GM19238 (cell line): Measurements from ENCODE around the gene PSMD1.
"Not testable (repeated sequence)": the region's sequence is repeated elsewhere in the genome, so short reads cannot be mapped to it uniquely, and the experiment has no call there.

ENCODE experiments used
- DNase-seq: peaks from one replicate; pipeline ENCODE4 v3.0.0; 2011; ENCODE audit warnings: low spot score; ENCODE audit not compliant: insufficient read length

PSMD1 gene

DNA sequence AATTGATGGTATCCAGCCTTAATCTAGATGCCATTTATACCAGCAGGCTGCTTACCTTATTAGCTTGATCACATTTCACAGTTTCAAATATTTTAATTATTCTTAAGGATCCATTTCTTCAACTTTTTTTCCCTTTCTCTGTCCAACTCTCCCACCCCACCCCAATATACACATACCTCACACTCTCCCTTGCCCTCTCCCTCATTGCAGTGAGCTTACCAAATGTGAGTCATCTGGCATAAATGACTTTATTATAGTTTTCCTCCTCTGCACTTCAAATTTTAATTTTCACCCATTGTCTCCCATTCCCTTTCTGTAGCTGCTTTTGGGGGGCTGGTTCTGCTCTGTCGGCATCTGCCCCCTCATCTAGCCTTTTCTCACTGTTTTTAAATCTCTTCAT lies 55.3 kb downstream of the PSMD1 start:
- DNase-seq, result no peak

- DNase-seq, result no peak
Measured at GRCh38 chr2:231113489-231113888, 56.8 kb downstream of the PSMD1 start.

GRCh38 chr2:231115651-231116050 lies 59.0 kb downstream of the PSMD1 start:
- no peak for DNase-seq

GRCh38 chr2:231117148-231117547 lies 60.5 kb downstream of the PSMD1 start:
- DNase-seq, result no peak

GRCh38 chr2:231117922-231118613 lies 61.4 kb downstream of the PSMD1 start:
- DNase-seq, result no peak

DNA sequence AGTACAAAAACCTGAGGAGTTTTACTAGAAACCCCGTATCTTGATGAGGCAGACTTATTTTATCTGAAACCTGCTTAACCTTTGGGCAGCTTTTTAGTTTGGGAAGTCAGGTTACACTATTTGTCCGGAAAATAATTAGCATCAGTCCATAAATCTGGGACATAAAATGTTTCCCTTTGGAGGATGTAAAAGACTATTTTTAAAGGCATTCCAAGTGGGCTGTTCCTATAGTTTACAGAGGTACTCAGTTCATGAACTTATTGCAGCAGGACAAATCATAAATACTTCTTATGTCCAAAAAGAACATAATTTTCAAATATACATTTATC lies 61.9 kb downstream of the PSMD1 start:
- no peak for DNase-seq

DNA sequence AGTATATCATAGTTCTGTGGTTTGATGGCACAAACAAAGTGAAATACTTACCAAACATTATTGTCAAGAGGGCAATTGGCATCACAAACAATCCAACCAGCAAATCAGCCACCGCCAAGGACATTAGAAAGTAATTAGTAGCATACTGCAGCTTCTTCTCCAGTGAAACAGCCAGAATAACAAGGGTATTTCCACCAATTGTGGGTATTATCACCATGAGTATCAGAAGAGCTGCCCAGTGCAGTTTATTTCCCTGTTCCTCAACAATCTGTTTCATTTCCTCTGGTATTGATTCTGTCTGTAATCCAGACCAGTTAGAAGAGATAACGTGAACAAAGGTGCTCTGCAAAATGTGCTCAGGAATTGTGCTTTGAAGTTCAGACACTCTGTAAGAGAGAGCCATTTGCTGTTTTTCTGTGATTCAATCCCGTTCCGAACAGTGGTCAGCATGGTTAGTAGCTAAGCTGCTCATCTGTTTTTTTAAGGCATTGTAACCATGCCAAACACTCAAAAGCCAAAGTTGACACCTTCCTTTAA lies 66.8 kb downstream of the PSMD1 start:
- no peak for DNase-seq

GRCh38 chr2:231124838-231125568 lies 68.3 kb downstream of the PSMD1 start, which contains the start of gene HTR2B:
Gene HTR2B (minus strand): TSS chr2:231125042. CDS start chr2:231123764, 1,278 bp downstream.
- no peak for DNase-seq

- no peak for DNase-seq
Measured at GRCh38 chr2:231126123-231126522, 69.5 kb downstream of the PSMD1 start.

- DNase-seq, result no peak
Measured at GRCh38 chr2:231127480-231127879, 70.8 kb downstream of the PSMD1 start.

- no peak for DNase-seq
Measured at GRCh38 chr2:231127936-231128335, 71.3 kb downstream of the PSMD1 start.

DNA sequence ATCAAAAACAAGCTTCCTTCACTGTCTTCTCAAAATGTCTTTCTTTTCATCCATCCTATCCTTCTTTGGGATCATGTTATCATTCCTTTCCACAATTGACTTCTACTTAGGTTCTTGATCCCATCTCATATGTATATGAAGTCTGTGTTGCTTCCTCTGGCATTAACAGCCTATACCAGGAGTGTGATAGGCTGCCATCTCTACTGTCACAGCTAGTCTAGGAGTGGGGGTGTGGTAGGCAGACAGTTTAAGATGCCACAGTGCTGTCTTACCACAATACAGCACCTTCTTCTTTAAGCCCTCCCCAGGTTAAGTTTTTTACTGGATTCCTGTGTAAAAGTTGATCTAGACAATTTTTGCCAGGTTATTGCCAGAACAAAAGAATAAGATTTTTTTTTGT lies 71.9 kb downstream of the PSMD1 start:
- DNase-seq, result no peak

DNA sequence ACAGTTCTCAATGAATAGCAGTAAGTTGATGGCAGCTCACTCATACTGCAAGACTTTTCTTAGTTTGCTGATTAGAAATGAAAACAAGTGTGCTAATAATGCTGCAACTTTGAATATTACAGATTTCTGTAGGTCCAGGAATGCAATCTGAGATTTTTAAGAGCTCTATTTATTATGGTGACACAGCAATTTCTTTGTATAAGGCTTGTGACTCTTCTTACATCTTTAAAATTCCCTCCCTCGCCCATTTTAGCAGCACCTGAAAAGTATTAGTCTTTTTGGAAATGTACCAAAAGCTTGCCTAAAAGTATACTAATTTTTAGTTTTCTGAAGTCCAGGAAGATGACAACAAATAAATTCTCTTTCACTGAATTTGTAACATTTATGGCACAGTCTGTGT lies 72.5 kb downstream of the PSMD1 start:
- no peak for DNase-seq

DNA sequence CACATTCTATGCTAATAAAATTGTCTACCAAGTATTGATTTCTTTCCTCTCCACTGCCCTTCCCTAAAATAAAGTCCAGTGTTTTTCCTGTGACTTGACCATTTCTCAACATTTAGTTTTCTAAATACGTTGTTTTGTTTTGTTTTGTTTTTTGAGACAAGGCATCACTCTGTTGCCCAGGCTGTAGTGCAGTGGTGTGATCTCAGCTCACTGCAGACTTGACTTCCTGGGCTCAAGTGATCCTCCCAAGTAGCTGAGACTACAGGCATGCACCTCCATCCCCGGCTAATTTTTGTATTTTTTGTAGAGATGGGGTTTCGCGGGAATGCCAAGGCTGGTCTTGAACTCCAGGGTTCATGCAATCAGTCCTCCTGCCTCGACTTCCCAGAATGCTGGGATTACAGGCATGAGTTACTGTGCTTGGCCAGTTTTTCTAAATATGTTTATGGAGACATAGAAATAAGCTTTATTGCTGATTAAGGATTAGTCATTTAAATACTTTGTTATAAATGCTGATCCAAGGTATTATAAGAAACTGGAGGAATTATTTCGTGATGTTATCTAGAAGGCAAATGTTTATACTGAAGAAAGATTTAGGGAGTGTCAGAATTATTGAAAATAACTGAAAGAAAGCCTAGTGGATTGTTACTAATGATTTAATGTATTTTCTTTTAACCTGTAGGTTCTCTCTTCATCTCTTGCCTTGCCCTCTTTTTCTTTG lies 73.8 kb downstream of the PSMD1 start:
- DNase-seq, result no peak

DNA sequence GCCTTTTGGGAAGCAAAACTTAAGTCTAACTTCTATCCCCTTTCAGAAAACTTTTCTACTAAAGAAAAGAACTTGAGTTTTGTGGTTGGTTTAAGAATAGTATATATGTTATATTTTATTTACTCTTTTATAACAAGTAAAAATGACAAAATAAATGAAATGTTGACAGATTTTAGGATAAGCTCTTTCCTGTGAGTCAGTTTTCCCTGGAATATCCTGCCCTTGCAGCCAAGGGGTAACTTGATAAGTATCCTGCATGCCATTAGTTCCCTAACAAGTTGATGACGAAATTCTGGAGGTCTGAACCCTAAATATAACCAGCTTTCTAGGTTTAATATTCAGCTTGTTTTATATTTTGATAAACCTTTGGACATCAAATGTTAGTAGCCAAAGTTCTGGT lies 75.5 kb downstream of the PSMD1 start:
- no peak for DNase-seq

GRCh38 chr2:231133365-231134099 lies 76.9 kb downstream of the PSMD1 start:
- DNase-seq, result no peak

DNA sequence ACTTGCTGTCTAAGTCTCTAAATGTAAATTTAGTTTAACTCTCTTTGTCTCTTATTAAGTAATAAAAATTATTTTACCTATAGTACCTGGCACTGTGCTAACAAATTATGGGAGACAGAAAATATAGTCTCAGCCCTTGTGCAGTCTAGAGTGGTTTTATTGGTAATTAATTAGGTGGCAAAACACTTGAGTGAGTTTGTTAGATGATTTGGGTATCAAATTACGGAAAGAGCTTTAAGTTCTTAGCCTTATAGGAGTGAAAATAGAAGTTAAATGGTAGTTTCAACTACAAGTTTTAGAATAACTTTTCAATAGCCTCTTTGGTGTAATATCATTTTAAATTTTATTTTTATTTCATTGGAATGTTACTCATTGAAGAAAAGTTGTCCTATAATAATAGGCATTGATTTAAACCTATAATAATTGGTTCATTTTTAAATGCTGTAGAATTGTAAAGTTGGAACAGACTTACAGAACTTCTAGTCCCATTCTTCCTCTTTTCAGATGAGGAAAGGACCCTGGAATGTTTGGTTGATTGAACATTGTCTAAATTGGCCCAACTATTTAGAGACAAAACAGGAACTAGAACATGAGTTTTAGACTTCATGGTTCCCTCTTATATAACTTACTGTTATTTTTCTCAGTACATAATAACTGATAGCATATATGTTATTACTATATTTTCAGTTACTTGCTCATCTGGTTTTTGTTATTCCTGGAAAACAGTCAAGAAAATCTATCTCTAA lies 78.4 kb downstream of the PSMD1 start:
- DNase-seq, result no peak

GRCh38 chr2:231138699-231139098 lies 82.0 kb downstream of the PSMD1 start:
- no peak for DNase-seq

- DNase-seq, result no peak
Measured at GRCh38 chr2:231139796-231140195, 83.1 kb downstream of the PSMD1 start.

DNA sequence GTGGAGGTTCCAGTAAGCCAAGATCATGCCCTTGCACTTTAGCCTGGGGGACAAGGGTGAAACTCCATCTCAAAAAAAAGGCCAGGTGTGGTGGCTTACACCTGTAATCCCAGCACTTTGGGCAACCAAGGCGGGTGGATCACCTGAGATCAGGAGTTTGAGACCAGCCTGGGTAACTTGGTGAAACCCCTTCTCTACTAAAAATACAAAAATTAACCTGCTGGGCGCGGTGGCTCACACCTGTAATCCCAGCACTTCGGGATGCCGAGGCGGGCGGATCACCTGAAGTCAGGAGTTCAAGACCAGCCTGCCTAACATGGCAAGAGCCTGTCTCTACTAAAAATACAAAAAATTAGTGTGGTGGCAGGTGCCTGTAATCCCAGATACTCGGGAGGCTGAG lies 84.1 kb downstream of the PSMD1 start:
- DNase-seq, result not testable (repeated sequence)

DNA sequence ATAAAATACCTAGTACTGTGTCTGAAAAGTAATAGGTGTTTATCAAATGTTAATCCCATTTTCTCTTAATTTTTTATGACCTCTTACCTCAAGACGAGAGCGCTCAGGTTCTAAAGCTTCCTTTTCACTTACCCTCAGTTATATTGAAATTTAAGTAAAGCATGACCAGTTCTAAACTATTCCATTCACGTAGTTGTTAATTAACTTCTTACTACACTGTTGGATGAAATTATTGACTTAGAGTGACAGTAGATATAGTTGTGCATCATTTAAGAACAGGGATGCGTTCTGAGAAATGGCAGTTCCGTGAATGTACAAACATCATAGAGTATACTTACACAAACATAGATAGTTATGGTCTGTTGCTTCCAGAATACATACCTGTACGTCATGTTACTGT lies 88.2 kb downstream of the PSMD1 start:
- DNase-seq, result no peak
